Jurkat, Clone E6-1 (cell line): ENCODE results near the gene BCAP31. TPM values are rescaled to one million over a fixed set of nuclear protein-coding genes. Genes with fewer than 3 reads are reported as not detected.

ENCODE experiments used
- DNase-seq: peaks from one replicate; pipeline ENCODE4 v3.0.0-alpha.2; 2011; ENCODE audit warnings: low read depth, low spot score
- H3K4me3 ChIP-seq: 2 replicates; pipeline ENCODE4 v1.5.1; 2011; ENCODE audit warnings: mild to moderate bottlenecking, low read length, control low read depth, moderate library complexity
- polyA plus RNA-seq: library from polyadenylated mRNA; unstranded; fragments of >200 nt; gene quantifications from one replicate; pipeline ENCODE4 v1.2.1, GENCODE V29; 2012; ENCODE audit warnings: missing spikeins; ENCODE audit not compliant: insufficient read length, insufficient read depth

Gene BCAP31
- 189 TPM for polyA plus RNA-seq

DNA sequence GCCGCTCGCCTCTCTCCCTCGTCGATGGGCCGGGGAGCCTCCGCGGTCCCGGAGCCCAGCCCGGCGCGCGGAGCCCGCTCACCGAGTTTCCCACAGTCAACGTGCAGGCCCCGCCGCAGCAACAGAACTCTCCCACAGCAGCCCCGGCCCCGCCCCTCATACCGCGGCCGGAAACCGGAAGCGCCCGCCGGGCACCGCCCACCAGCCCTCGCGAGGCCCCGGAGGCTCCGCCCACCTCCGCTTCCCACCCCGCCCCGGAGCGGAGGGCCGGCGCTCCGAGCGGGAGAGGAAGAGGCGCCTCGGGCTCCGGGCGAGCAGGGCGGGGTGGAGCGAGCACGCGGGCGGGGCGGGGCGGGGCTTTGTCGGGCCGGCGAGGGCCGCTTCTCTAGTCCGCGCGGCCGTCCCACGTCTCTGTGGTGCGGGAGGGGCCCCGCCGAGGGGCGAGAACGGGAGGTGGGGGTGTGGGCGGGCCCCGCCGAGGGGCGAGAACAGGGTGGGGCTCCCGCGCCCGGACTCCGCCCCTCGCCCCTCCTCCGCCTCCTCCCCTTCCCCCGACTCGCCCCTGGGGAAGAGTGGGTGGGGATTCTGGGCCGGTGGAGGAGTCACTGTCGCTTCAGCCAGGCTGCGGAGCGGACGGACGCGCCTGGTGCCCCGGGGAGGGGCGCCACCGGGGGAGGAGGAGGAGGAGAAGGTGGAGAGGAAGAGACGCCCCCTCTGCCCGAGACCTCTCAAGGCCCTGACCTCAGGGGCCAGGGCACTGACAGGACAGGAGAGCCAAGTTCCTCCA is at the start of gene BCAP31, which contains the start of gene ABCD1:
BCAP31 (minus strand) TSS at position 136 of the 787 bp plus-strand sequence. CDS start 1,143 bp downstream, outside the sequence.
ABCD1 (plus strand) TSS at position 605 of the 787 bp plus-strand sequence. CDS start 411 bp downstream, outside the sequence.
- peak; percentile 65 for DNase-seq
- H3K4me3 ChIP-seq = peak within 1 kb of the TSS; percentile 69

DNA sequence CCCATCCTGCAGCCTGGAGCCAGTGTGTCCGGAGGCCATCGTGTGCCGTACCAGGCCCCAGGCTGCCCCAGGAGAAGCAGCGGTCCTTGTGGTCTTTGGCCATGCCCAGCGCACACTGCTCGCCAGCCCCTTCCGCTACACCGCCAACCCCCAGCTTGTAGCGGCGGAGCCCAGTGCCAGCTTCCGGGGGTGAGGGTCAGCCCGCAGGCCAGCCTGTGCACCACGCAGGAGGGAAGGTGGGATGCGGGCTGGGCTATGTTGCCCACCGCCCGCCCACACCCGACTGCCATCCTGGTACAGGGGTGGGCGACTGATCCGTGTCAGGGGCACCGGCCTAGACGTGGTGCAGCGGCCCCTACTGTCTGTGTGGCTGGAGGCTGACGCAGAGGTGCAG is 49.0 kb upstream of the BCAP31 start:
- DNase-seq = no peak
- no peak overlapping the region for H3K4me3 ChIP-seq

DNA sequence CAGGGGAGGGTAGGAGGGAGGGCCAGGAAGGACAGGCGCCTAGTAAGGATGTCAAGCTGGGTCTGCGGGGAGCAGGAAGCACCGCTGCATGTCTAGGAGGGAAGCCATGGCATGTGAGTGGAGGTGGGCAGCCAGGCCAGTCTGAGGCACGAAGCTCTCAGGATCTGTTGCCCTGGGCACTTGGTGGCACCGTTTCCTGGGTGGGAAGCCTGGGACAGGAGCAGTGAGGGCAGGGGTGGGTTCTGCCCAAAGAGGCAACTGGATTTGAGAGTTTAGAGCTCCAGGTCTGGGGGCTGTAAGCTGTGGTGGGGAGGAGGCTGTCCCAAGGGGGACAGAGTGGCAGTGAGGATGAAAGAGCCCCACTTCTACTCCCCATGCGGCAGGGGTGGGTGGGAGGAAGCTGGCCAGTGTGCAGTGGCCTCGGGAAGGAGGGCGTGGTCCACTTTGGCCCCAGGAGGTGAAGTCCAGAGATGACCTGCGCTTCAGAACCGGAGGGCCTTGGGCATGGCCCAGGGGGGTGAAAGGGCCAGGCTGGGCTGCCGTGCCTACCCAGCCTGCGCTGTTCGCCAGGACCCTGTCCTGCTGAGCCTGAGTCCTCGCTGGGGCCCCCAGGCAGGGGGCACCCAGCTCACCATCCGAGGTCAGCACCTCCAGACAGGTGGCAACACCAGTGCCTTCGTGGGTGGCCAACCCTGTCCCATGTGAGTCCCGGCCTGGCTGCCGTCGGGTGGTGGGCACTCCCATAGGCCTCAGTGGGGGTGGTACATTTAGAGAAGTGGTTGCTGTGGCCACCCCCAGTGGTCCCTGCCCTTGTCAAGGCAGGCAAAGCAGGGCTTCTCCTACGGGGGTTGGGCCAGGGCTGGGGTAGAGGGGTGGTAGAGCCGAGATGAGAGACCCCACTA is 48.4 kb upstream of the BCAP31 start:
- no peak for DNase-seq
- H3K4me3 ChIP-seq = no peak overlapping the region

DNA sequence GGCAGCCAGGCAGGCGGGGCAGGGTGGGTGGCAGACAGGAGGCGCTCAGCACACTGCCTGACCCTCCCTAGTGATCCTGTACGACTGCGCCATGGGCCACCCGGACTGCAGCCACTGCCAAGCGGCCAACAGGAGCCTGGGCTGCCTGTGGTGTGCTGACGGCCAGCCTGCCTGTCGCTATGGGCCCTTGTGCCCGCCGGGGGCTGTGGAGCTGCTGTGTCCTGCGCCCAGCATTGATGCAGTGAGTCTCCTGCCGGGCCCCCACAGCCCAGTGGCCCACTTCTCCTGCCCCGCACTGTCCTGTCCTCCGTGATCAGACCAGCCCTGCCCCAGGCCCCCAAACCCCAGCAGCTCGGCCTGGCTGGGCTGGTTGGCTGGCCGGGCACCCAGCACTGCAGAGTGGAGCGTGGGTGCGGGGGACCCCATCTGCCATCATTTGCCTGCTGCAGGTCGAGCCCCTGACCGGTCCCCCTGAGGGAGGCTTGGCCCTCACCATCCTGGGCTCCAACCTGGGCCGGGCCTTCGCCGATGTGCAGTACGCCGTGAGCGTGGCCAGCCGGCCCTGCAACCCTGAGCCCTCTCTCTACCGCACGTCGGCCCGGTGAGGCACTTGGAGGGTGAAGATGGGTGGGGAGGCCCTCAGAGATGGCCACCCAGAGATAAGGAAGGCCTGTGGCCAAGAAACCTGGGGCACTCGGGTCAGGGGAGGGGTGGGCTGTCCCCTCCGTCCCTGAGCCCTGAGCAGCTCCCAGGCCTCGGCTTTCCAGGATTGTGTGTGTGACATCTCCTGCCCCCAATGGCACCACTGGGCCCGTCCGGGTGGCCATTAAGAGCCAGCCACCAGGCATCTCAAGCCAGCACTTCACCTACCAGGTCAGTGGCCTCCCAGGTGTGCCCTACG is 47.5 kb upstream of the BCAP31 start:
- no peak for DNase-seq

DNA sequence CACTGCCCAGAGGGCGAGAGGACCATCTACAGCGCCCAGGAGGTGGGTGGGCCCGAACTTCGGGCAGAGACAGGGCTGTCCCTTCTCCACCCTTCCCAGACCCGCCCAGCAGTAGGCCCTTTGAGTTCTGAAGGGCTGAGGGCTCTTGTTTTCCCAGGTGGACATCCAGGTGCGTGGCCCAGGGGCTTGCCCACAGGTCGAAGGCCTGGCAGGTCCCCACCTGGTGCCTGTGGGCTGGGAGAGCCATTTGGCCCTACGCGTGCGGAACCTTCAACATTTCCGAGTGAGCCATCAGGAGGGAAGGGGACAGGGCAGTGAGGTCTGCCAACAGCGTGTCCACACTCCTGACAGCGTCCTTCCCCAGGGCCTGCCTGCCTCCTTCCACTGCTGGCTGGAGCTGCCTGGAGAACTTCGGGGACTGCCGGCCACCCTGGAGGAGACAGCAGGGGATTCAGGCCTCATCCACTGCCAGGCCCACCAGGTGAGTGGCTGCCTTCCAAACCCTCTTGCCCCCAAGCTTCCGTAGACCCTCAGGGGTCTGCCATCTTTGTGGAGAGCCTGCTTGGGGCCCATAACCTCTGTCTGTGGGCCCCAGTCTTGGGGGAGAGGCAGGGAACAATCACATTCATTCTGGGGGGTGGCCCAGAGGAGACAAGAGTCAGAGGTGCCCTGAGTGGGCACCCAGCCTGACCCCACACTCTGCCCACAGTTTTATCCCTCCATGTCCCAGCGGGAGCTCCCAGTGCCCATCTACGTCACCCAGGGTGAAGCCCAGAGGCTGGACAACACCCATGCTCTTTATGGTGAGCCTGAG is 46.6 kb upstream of the BCAP31 start:
- no peak overlapping the region for H3K4me3 ChIP-seq
- DNase-seq = no peak

More for the DNA sequence above, 47.5 kb upstream of the BCAP31 start:
- no peak overlapping the region for H3K4me3 ChIP-seq

DNA sequence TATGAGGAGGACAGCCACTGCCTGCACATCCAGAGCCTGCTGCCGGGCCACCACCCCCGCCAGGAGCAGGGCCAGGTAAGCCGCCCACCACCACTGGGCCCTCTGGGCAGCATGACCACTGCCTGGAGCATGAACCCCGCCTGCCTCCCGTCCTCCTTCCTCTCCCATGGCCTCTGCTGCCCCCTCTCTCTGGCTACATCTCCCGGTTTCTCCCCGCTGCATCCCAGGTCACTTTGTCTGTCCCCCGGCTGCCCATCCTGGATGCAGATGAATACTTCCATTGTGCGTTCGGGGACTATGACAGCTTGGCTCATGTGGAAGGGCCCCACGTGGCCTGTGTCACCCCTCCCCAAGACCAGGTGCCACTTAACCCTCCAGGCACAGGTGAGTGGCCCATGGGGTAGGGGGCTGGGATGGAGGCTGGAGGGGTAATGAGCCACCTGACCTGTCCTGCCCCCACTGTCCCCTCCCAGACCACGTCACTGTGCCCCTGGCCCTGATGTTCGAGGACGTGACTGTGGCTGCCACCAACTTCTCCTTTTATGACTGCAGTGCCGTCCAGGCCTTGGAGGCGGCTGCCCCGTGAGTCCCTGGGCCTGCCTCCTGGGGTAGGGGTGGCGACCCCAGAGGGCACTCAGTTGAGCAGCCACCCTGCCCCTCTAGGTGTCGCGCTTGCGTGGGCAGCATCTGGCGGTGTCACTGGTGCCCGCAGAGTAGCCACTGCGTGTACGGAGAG is 45.8 kb upstream of the BCAP31 start:
- no peak for DNase-seq
- H3K4me3 ChIP-seq = no peak overlapping the region

DNA sequence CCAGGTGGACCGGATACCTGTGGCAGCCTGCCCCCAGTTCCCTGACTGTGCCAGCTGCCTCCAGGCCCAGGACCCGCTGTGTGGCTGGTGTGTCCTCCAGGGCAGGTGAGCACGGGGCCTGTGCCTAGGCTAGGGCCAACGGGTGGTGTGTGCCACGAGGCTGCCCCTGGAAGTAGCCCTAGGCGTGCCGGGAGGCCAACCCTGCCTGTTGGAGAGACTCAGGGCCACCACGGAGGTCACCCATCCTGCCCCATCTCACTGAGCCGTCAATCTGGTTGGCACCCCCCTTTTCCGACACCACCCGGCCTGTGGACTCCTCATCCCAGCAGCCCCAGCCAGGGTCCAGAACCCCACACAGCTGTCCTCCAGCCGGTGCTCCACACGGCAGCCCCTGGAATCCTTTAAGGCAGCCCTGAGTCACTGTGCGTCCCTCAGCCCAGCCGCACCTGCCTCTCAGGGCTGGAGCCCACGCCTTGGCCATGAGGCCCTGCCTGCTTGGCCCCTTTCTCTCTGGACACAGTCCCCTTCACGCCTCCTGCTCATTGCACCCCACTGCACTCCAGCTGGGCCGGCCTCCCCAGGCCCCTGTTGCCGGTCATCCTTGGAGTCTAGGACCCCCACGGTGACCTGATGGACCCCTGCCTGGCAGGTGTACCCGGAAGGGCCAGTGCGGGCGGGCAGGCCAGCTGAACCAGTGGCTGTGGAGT is 45.1 kb upstream of the BCAP31 start:
- no peak overlapping the region for H3K4me3 ChIP-seq
- no peak for DNase-seq

DNA sequence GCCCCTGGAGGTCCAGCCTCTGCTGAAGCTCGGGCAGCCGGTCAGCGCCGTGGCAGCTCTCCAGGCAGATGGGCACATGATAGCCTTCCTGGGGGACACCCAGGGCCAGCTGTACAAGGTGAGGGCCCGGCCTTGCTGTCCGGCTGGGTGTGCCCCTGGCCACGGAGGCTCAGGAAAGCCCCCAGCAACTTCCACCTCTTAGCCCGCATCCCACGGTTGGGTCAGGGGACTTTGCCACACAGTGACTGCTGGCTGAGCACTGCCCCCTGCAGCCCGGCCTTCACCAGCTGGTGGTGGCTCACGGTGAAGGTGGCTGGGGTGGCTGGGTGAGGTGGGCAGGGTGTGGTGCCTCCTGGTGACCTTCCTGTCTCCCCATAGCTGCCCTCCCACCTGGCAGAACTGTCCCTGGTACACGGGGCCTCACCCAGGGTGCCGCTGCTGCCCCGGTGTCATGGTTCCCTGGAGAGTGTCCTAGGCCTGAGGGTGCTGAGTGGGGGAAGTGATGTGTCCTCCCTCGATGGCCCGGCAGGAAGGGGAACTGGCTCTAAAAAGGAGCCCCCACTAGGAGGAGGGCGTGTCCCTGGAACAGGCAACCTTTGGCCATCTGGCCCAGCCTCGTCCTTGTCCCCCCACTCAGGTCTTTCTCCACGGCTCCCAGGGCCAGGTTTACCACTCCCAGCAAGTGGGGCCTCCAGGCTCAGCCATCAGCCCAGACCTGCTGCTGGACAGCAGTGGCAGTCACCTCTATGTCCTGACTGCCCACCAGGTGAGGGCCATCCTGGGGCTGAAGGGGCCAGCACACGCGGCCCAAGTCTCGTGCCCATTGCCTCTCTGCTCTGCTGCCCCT is 44.3 kb upstream of the BCAP31 start:
- H3K4me3 ChIP-seq = no peak overlapping the region
- no peak for DNase-seq

DNA sequence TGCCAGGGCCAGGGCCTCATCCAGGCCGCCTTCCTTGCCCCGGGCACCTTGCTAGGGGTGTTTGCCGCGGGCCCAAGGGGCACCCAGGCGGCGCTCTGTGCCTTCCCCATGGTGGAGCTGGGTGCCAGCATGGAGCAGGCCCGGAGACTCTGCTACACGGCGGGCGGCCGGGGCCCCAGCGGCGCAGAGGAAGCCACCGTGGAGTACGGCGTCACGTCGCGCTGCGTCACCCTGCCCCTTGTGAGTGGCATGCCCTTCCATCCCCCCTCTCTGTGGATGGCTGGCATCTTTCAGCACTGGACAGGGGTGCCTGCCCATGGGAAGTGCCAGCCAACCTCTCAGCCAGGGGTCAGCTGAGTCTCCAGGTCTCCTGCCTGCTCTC is 43.5 kb upstream of the BCAP31 start:
- DNase-seq = no peak
- H3K4me3 ChIP-seq = no peak overlapping the region

DNA sequence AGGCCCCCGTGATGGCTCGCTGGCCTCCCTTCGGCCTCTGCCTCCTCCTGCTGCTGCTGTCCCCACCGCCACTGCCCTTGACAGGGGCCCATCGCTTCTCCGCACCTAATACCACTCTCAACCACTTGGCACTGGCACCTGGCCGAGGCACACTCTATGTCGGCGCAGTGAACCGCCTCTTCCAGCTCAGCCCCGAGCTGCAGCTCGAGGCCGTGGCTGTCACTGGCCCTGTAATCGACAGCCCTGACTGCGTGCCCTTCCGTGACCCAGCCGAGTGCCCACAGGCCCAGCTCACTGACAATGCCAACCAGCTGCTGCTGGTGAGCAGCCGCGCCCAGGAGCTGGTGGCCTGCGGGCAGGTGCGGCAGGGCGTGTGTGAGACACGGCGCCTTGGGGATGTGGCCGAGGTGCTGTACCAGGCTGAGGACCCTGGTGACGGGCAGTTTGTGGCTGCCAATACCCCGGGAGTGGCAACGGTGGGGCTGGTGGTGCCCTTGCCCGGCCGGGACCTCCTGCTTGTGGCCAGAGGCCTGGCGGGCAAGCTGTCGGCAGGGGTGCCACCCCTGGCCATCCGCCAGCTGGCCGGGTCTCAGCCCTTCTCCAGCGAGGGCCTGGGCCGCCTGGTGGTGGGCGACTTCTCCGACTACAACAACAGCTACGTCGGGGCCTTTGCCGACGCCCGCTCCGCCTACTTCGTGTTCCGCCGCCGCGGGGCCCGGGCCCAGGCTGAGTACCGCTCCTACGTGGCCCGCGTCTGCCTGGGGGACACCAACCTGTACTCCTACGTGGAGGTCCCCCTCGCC is 42.9 kb upstream of the BCAP31 start:
- no peak for DNase-seq
- H3K4me3 ChIP-seq = no peak overlapping the region

DNA sequence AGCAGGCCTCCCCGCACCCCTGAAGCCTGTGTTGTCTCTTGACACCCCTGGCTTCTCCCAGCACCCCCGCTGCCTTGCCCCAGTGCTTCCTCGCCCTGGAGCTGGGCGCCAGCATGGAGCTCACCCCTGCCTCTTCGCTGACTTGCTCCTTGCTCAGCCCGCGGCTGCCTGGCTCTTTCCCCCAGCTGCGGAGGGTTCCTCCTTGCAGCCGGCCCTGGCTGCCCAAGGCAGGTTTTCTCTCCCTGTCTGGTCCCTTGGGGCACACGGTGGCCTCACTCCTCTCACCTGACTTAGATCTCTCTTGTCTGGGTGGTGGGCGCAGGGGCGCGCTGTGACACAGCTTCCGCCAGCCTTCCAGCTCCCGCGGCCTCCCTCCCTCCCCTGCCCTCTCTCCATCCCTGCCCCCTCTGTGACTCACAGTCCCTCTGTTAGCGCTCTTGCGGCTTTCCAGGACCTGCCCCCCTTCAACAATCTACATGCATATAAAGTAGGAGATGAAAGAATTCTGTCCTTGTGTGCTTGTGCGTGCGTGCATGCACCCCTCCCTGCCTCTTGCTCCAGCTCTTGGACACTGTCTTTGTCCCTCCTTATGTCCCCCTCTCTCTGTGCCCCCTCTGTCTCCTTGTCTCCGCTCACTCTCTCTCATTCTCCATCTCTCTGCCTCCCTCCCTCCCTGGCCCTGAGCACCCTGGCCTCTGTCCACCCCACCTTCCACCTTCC is 42.1 kb upstream of the BCAP31 start:
- H3K4me3 ChIP-seq = peak overlapping the region; percentile 27
- peak; percentile 45 for DNase-seq

DNA sequence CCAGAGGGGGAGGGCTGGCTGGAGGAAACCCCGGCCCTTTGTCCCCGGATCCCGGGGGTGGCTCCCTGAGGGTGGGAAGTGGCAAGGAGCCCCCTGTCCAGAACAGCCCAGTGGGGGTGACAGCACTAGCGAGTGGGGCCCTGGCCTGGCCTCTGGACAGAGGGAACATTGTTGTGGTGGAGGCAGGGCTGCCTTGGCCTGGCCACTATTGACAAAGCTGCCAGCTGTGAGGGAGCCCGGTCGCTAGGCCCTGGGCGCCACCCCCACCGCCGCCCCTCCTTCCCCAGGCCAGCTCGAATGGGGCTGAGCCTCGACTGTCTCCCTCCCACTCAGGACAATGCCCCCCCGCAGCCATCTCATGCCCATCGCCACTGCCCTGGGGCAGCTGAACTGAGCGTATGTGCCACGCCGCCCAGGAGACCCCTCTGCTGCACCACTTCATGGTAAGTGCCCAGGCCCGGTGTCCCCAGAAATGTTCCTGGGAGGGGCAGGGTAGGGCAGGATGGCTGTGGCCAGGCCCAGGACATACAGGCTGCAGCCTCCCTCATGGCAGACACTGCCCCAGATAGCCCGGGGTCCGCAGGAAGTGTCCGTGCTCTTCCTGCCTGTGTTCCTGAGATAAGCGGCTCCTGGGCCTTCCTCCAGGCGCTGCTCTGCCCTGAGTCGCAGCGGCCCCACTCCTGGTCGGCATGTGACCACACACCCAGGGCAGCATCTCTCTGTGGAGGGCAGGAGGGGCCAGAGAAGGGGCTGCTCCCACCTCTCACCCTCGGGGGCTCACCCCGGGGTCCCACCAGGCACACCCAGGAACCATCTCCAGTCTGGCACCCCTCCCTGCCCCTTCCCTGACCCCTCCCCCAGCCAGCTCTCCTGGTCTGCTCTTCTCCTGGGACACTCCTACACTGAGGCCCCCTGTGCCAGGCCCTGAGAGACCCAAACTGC is 41.2 kb upstream of the BCAP31 start:
- no peak overlapping the region; the same call in 1 of the 2 replicates for H3K4me3 ChIP-seq
- no peak for DNase-seq

DNA sequence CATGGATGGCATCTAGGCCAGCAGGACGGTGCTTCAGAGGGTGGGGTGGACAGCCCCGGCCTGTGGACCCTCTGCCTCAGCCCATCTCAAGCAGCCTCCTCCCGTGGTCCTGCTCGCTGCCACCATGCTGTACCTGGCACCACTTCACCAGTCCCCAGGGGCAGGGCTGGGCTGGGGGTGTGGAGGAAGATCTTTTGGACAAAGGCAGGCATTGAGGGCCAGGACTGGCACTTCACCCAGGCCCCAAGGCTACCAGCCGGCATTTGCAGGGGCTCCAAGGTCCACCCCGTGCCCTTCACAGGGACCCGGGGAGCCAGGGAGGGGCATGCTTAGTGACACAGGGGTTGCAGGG is 40.6 kb upstream of the BCAP31 start:
- DNase-seq = no peak
- no peak overlapping the region for H3K4me3 ChIP-seq
